Epithelial cell of esophagus (primary cell): ENCODE results near the gene ZNF598.

Experiments used
- DNase-seq: peaks from one replicate; pipeline ENCODE4 v3.0.0; 2010; ENCODE audit warnings: low read depth
- H3K4me3 ChIP-seq: 2 replicates; pipeline ENCODE4 v1.5.1; 2011; ENCODE audit warnings: mild to moderate bottlenecking, low read length, control low read depth
- CTCF ChIP-seq: IDR thresholded peaks from 2 replicates; pipeline ENCODE4 v1.5.1; 2011; ENCODE audit warnings: low read depth, mild to moderate bottlenecking, low read length, control low read depth, inconsistent platforms; ENCODE audit not compliant: insufficient read depth; ENCODE audit errors: missing control alignments

Gene ZNF598

GRCh38 chr16:1981398-1981836, 28.2 kb downstream of the ZNF598 start, which contains the start of gene NOXO1:
Gene NOXO1, minus strand, starts transcription at chr16:1981469. Its CDS starts 290 bp downstream, at chr16:1981179.
- H3K4me3 ChIP-seq, result peak within 1 kb of the TSS; percentile 46
- DNase-seq, result no peak
- no peak for TF ChIP-seq CTCF

- H3K4me3 ChIP-seq, result no peak overlapping the region
- TF ChIP-seq CTCF, result no peak
- DNase-seq, result no peak
Observed at GRCh38 chr16:1980770-1981087, 28.9 kb downstream of the ZNF598 start.

GRCh38 chr16:1980030-1980769, 29.4 kb downstream of the ZNF598 start:
- peak; percentile 26 for DNase-seq
- H3K4me3 ChIP-seq, result peak overlapping the region; percentile 46
- TF ChIP-seq CTCF, result no peak

GRCh38 chr16:1979271-1980029, 30.2 kb downstream of the ZNF598 start:
- peak overlapping the region; percentile 46 for H3K4me3 ChIP-seq
- peak; percentile 97 for DNase-seq
- no peak for TF ChIP-seq CTCF

- H3K4me3 ChIP-seq, result peak overlapping the region; percentile 42
- no peak for DNase-seq
- no peak for TF ChIP-seq CTCF
Observed at GRCh38 chr16:1978476-1979120, 31.0 kb downstream of the ZNF598 start.

GRCh38 chr16:1977875-1978268, 31.7 kb downstream of the ZNF598 start:
- no peak for DNase-seq
- TF ChIP-seq CTCF, result no peak
- no peak overlapping the region for H3K4me3 ChIP-seq
